Skeletal muscle cell (primary cell): ENCODE measurements around the gene C1orf226.
"Not testable (repeated sequence)": the region's sequence is repeated elsewhere in the genome, so short reads cannot be mapped to it uniquely, and the experiment has no call there.

Experiments
- DNase-seq: peaks from one replicate; pipeline ENCODE4 v3.0.0-alpha.2; 2010; ENCODE audit warnings: low read depth
- H3K4me3 ChIP-seq: 2 replicates; pipeline ENCODE4 v1.5.1; 2011; ENCODE audit warnings: low read depth, mild to moderate bottlenecking, control low read depth, low read length, moderate library complexity

C1orf226 gene

GRCh38 chr1:162381383-162381782, at the start of gene C1orf226:
Gene C1orf226, plus strand, starts transcription at chr1:162381728. Its CDS starts 174 bp downstream, at chr1:162381902.
- DNase-seq: no peak
- H3K4me3 ChIP-seq: no peak within 1 kb of the TSS

- DNase-seq: no peak
- no peak overlapping the region for H3K4me3 ChIP-seq
These were observed 47.5 kb upstream of the C1orf226 start for GRCh38 chr1:162333991-162334390.

- no peak for DNase-seq
- H3K4me3 ChIP-seq: no peak overlapping the region
These were observed 46.4 kb upstream of the C1orf226 start for GRCh38 chr1:162335126-162335525.

GRCh38 chr1:162336621-162337285, 44.8 kb upstream of the C1orf226 start:
- H3K4me3 ChIP-seq: no peak overlapping the region
- DNase-seq: no peak

- H3K4me3 ChIP-seq: no peak overlapping the region
- no peak for DNase-seq
These were observed 39.0 kb upstream of the C1orf226 start for GRCh38 chr1:162342452-162342983.

- DNase-seq: no peak
These were observed 38.1 kb upstream of the C1orf226 start for GRCh38 chr1:162343470-162343869.

GRCh38 chr1:162347281-162347680, 34.2 kb upstream of the C1orf226 start:
- DNase-seq: no peak
- H3K4me3 ChIP-seq: no peak overlapping the region

More at GRCh38 chr1:162343470-162343869, 38.1 kb upstream of the C1orf226 start:
- no peak overlapping the region for H3K4me3 ChIP-seq

GRCh38 chr1:162349635-162350330, 31.7 kb upstream of the C1orf226 start:
- no peak for DNase-seq
- no peak overlapping the region for H3K4me3 ChIP-seq

- H3K4me3 ChIP-seq: no peak overlapping the region
These were observed 30.2 kb upstream of the C1orf226 start for GRCh38 chr1:162351246-162351842.

GRCh38 chr1:162351874-162352273, 29.7 kb upstream of the C1orf226 start:
- DNase-seq, H3K4me3 ChIP-seq: not testable (repeated sequence)

More at GRCh38 chr1:162351246-162351842, 30.2 kb upstream of the C1orf226 start:
- DNase-seq: no peak

- no peak for DNase-seq
- H3K4me3 ChIP-seq: no peak overlapping the region
These were observed 28.4 kb upstream of the C1orf226 start for GRCh38 chr1:162353078-162353477.

- no peak overlapping the region for H3K4me3 ChIP-seq
These were observed 27.8 kb upstream of the C1orf226 start for GRCh38 chr1:162353702-162354101.

GRCh38 chr1:162357681-162358266, 23.8 kb upstream of the C1orf226 start:
- H3K4me3 ChIP-seq: no peak overlapping the region
- no peak for DNase-seq

More at GRCh38 chr1:162353702-162354101, 27.8 kb upstream of the C1orf226 start:
- DNase-seq: no peak

GRCh38 chr1:162358928-162359327, 22.6 kb upstream of the C1orf226 start:
- no peak for DNase-seq
- H3K4me3 ChIP-seq: no peak overlapping the region

GRCh38 chr1:162359523-162360236, 21.8 kb upstream of the C1orf226 start:
- no peak for DNase-seq

GRCh38 chr1:162360237-162360873, 21.2 kb upstream of the C1orf226 start:
- H3K4me3 ChIP-seq: no peak overlapping the region
- DNase-seq: no peak

More at GRCh38 chr1:162359523-162360236, 21.8 kb upstream of the C1orf226 start:
- H3K4me3 ChIP-seq: no peak overlapping the region

- no peak overlapping the region for H3K4me3 ChIP-seq
- no peak for DNase-seq
These were observed 20.7 kb upstream of the C1orf226 start for GRCh38 chr1:162360874-162361260.

GRCh38 chr1:162361349-162361748, 20.2 kb upstream of the C1orf226 start:
- DNase-seq: no peak
- no peak overlapping the region for H3K4me3 ChIP-seq

GRCh38 chr1:162363823-162364222, 17.7 kb upstream of the C1orf226 start:
- no peak overlapping the region for H3K4me3 ChIP-seq
- DNase-seq: no peak
